Measurements from ENCODE around the gene CCL8. TPM values are rescaled to one million over a fixed set of nuclear protein-coding genes. Genes with fewer than 3 reads are reported as not detected.

The CCL8 gene
- polyA plus RNA-seq (2013, experiment 1 of 2), result not detected
- polyA plus RNA-seq (2013, experiment 2 of 2), result not detected

DNA sequence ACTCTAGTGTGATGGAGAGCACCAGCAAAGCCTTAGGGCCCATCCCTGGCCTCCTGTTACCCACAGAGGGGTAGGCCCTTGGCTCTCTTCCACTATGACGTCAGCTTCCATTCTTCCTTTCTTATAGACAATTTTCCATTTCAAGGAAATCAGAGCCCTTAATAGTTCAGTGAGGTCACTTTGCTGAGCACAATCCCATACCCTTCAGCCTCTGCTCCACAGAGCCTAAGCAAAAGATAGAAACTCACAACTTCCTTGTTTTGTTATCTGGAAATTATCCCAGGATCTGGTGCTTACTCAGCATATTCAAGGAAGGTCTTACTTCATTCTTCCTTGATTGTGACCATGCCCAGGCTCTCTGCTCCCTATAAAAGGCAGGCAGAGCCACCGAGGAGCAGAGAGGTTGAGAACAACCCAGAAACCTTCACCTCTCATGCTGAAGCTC, at the start of gene CCL8:
TSS of gene CCL8 (plus strand) at position 397 of the 445 bp plus-strand sequence. CDS start 67 bp downstream, outside the sequence.
- Histone ChIP-seq H2BK5ac (ENCODE audit: low read length) (no peak within 1 kb of the TSS), H3K4me3 (ENCODE audit: low read length in 2 of 2) (no peak within 1 kb of the TSS), H3K9ac (ENCODE audit: low read depth, low read length, poor library complexity) (no peak within 1 kb of the TSS), H2BK120ac (ENCODE audit: low read depth, low read length) (no peak within 1 kb of the TSS), H2AK5ac (ENCODE audit: low read depth, low read length) (no peak within 1 kb of the TSS), H3K27me3 (ENCODE audit: control insufficient read depth in 3 of 3, insufficient read depth in 3 of 3, low read depth in 1 of 3, low read length in 3 of 3) (no peaks in the 10 kb centered on the region), H3K79me1 (ENCODE audit: low read depth, low read length) (no peaks in the 10 kb centered on the region), H3K27ac (replicated peaks; ENCODE audit: low read length) (no peak within 1 kb of the TSS), H2BK12ac (ENCODE audit: low read length) (no peak within 1 kb of the TSS), H3K23ac (ENCODE audit: low read depth, low read length, poor library complexity) (no peak within 1 kb of the TSS), H4K8ac (ENCODE audit: low read depth, low read length) (no peak within 1 kb of the TSS), H3K4me2 (ENCODE audit: insufficient read depth, low read length, poor library complexity, severe bottlenecking) (no peak within 1 kb of the TSS), H3K4ac (ENCODE audit: low read length) (no peak within 1 kb of the TSS), H3K14ac (ENCODE audit: low read length) (no peak within 1 kb of the TSS), H3K4me1 (ENCODE audit: control insufficient read depth in 2 of 2, insufficient read depth in 1 of 2, low read depth in 1 of 2, low read length in 2 of 2) (peaks cover 0 to 2% of the 10 kb centered on the region in 2 donors), H2AFZ (ENCODE audit: low read length) (no peak within 1 kb of the TSS), H2BK15ac (ENCODE audit: low read length) (no peak within 1 kb of the TSS), H3K18ac (ENCODE audit: low read length) (no peak within 1 kb of the TSS), H3K36me3 (replicated peaks in 1 of 2; ENCODE audit: control insufficient read depth in 2 of 2, insufficient read depth in 2 of 2, low read length in 2 of 2) (no peaks in the 10 kb centered on the region), H4K91ac (ENCODE audit: low read depth, low read length, poor library complexity) (no peak within 1 kb of the TSS), H3K9me3 (replicated peaks in 1 of 2; ENCODE audit: control insufficient read depth in 2 of 2, insufficient read depth in 1 of 2, low read depth in 1 of 2, low read length in 2 of 2) (no peaks in the 10 kb centered on the region)
- WGBS, 2 donors (ENCODE audit: extremely low coverage in 2 of 2, insufficient read length in 2 of 2, insufficient replicate concordance in 1 of 2), result no CpG with 5 or more reads among the region's 2 CpGs
- no peak for DNase-seq (ENCODE audit: low spot score)

DNA sequence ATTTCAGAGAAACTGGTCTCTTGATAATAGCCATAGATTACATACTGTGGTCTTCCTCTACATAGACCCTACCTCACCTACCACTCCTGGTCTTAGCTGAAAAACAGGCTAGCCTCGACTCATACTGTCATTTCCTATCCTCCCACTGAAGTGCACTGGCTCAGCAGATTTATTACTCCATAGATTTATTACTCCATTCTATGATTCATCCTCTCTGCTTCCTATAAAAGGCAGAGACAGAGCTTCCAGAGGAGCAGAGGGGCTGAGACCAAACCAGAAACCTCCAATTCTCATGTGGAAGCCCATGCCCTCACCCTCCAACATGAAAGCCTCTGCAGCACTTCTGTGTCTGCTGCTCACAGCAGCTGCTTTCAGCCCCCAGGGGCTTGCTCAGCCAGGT, 49.3 kb upstream of the CCL8 start, which contains the start of gene CCL7:
TSS of gene CCL7 (plus strand) at position 253 of the 400 bp plus-strand sequence. CDS start at position 323, 70 bp downstream.
- Histone ChIP-seq H2BK5ac (ENCODE audit: low read length) (no peak within 1 kb of the TSS), H2BK120ac (ENCODE audit: low read depth, low read length) (no peak within 1 kb of the TSS)
- no CpG with 5 or more reads among the region's 1 CpG for WGBS, 2 donors (ENCODE audit: extremely low coverage in 2 of 2, insufficient read length in 2 of 2, insufficient replicate concordance in 1 of 2)

DNA sequence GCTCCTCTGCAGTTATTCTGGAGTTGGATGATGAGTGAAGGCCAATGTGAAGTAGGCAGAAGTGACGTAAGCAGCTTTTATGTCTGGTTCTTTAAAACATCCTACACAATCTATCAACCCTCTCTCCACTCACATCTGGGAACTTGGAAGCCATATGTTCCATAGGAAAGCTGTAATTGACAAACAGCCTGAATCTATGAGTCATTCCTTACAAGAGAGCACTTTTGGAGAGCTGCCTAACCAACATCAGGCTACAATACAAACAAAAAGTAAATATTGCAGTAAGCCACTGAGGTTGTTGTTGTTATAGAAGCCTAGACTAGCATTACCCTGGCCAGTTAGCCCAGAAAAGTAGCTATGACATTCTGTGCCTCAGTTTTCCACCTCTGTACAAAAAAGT, 43.4 kb upstream of the CCL8 start:
- H3K79me1 ChIP-seq (ENCODE audit: low read depth, low read length), result no peaks in the 10 kb centered on the region
- H3K4me3 ChIP-seq (ENCODE audit: low read length in 2 of 2), result no peak overlapping the region
- H3K18ac ChIP-seq (ENCODE audit: low read length), result no peak overlapping the region
- H2BK5ac ChIP-seq (ENCODE audit: low read length), result no peak overlapping the region
- no peak overlapping the region for H3K4ac ChIP-seq (ENCODE audit: low read length)
- WGBS, 2 donors (ENCODE audit: extremely low coverage in 2 of 2, insufficient read length in 2 of 2, insufficient replicate concordance in 1 of 2), result no CpG with 5 or more reads among the region's 1 CpG
- H3K27me3 ChIP-seq (ENCODE audit: control insufficient read depth in 3 of 3, insufficient read depth in 3 of 3, low read depth in 1 of 3, low read length in 3 of 3), result no peaks in the 10 kb centered on the region
- H4K8ac ChIP-seq (ENCODE audit: low read depth, low read length), result no peak overlapping the region
- no peaks in the 10 kb centered on the region for H3K36me3 ChIP-seq (replicated peaks in 1 of 2; ENCODE audit: control insufficient read depth in 2 of 2, insufficient read depth in 2 of 2, low read length in 2 of 2)
- no peak overlapping the region for H2AFZ ChIP-seq (ENCODE audit: low read length)
- no peak overlapping the region for H2BK120ac ChIP-seq (ENCODE audit: low read depth, low read length)
- H3K4me2 ChIP-seq (ENCODE audit: insufficient read depth, low read length, poor library complexity, severe bottlenecking), result no peak overlapping the region
- H3K4me1 ChIP-seq (ENCODE audit: control insufficient read depth in 2 of 2, insufficient read depth in 1 of 2, low read depth in 1 of 2, low read length in 2 of 2), result peaks cover 0 to 2% of the 10 kb centered on the region in 2 donors
- H2BK15ac ChIP-seq (ENCODE audit: low read length), result no peak overlapping the region
- no peak for DNase-seq (ENCODE audit: low spot score)
- no peak overlapping the region for H3K23ac ChIP-seq (ENCODE audit: low read depth, low read length, poor library complexity)
- H2BK12ac ChIP-seq (ENCODE audit: low read length), result no peak overlapping the region
- H3K14ac ChIP-seq (ENCODE audit: low read length), result no peak overlapping the region
- no peaks in the 10 kb centered on the region for H3K9me3 ChIP-seq (replicated peaks in 1 of 2; ENCODE audit: control insufficient read depth in 2 of 2, insufficient read depth in 1 of 2, low read depth in 1 of 2, low read length in 2 of 2)
- no peak overlapping the region for H4K91ac ChIP-seq (ENCODE audit: low read depth, low read length, poor library complexity)
- H3K9ac ChIP-seq (ENCODE audit: low read depth, low read length, poor library complexity), result no peak overlapping the region
- no peak overlapping the region for H3K27ac ChIP-seq (replicated peaks; ENCODE audit: low read length)
- H2AK5ac ChIP-seq (ENCODE audit: low read depth, low read length), result no peak overlapping the region

More for the DNA sequence above, 49.3 kb upstream of the CCL8 start, which contains the start of gene CCL7:
- Histone ChIP-seq H3K4me3 (ENCODE audit: low read length in 2 of 2) (no peak within 1 kb of the TSS), H3K23ac (ENCODE audit: low read depth, low read length, poor library complexity) (no peak within 1 kb of the TSS), H3K36me3 (replicated peaks in 1 of 2; ENCODE audit: control insufficient read depth in 2 of 2, insufficient read depth in 2 of 2, low read length in 2 of 2) (no peaks in the 10 kb centered on the region), H4K91ac (ENCODE audit: low read depth, low read length, poor library complexity) (no peak within 1 kb of the TSS), H3K4me1 (ENCODE audit: control insufficient read depth in 2 of 2, insufficient read depth in 1 of 2, low read depth in 1 of 2, low read length in 2 of 2) (no peaks in the 10 kb centered on the region), H3K4me2 (ENCODE audit: insufficient read depth, low read length, poor library complexity, severe bottlenecking) (no peak within 1 kb of the TSS), H3K9ac (ENCODE audit: low read depth, low read length, poor library complexity) (no peak within 1 kb of the TSS), H3K9me3 (replicated peaks in 1 of 2; ENCODE audit: control insufficient read depth in 2 of 2, insufficient read depth in 1 of 2, low read depth in 1 of 2, low read length in 2 of 2) (no peaks in the 10 kb centered on the region), H3K79me1 (ENCODE audit: low read depth, low read length) (no peaks in the 10 kb centered on the region), H3K14ac (ENCODE audit: low read length) (no peak within 1 kb of the TSS), H4K8ac (ENCODE audit: low read depth, low read length) (no peak within 1 kb of the TSS), H2BK12ac (ENCODE audit: low read length) (no peak within 1 kb of the TSS), H2AFZ (ENCODE audit: low read length) (no peak within 1 kb of the TSS), H3K27ac (replicated peaks; ENCODE audit: low read length) (no peak within 1 kb of the TSS), H3K27me3 (ENCODE audit: control insufficient read depth in 3 of 3, insufficient read depth in 3 of 3, low read depth in 1 of 3, low read length in 3 of 3) (no peaks in the 10 kb centered on the region), H3K4ac (ENCODE audit: low read length) (no peak within 1 kb of the TSS), H2AK5ac (ENCODE audit: low read depth, low read length) (no peak within 1 kb of the TSS), H2BK15ac (ENCODE audit: low read length) (no peak within 1 kb of the TSS), H3K18ac (ENCODE audit: low read length) (no peak within 1 kb of the TSS)
- no peak for DNase-seq (ENCODE audit: low spot score)

DNA sequence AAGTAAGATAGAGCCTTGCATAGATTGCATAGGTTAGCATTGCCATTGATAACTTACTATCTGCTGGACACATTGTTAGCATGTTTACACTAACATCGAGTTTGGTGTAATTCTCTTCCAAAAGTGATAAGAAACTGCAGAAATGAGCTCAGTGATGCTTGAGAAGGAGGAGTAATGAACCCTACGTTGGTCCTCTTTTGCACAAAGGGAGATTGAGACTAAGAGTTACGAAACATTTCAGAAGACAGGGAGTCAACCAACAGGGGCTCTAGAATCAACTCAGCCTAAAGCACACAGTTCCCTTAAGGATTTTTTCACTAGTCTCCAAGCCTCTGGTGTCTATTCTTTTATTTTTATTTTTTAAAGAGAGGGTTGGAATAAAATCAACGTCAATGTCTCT, 42.4 kb upstream of the CCL8 start:
- Histone ChIP-seq H2BK5ac (ENCODE audit: low read length) (no peak overlapping the region), H3K4me2 (ENCODE audit: insufficient read depth, low read length, poor library complexity, severe bottlenecking) (no peak overlapping the region), H3K14ac (ENCODE audit: low read length) (no peak overlapping the region), H2AFZ (ENCODE audit: low read length) (no peak overlapping the region), H3K23ac (ENCODE audit: low read depth, low read length, poor library complexity) (no peak overlapping the region), H2BK12ac (ENCODE audit: low read length) (no peak overlapping the region), H3K36me3 (replicated peaks in 1 of 2; ENCODE audit: control insufficient read depth in 2 of 2, insufficient read depth in 2 of 2, low read length in 2 of 2) (no peaks in the 10 kb centered on the region), H3K27ac (replicated peaks; ENCODE audit: low read length) (no peak overlapping the region), H3K27me3 (ENCODE audit: control insufficient read depth in 3 of 3, insufficient read depth in 3 of 3, low read depth in 1 of 3, low read length in 3 of 3) (no peaks in the 10 kb centered on the region), H3K4ac (ENCODE audit: low read length) (no peak overlapping the region), H3K4me1 (ENCODE audit: control insufficient read depth in 2 of 2, insufficient read depth in 1 of 2, low read depth in 1 of 2, low read length in 2 of 2) (peaks cover 0 to 2% of the 10 kb centered on the region in 2 donors), H3K79me1 (ENCODE audit: low read depth, low read length) (no peaks in the 10 kb centered on the region), H3K4me3 (ENCODE audit: low read length in 2 of 2) (no peak overlapping the region), H3K9ac (ENCODE audit: low read depth, low read length, poor library complexity) (no peak overlapping the region), H4K91ac (ENCODE audit: low read depth, low read length, poor library complexity) (no peak overlapping the region), H3K9me3 (replicated peaks in 1 of 2; ENCODE audit: control insufficient read depth in 2 of 2, insufficient read depth in 1 of 2, low read depth in 1 of 2, low read length in 2 of 2) (no peaks in the 10 kb centered on the region), H2BK120ac (ENCODE audit: low read depth, low read length) (no peak overlapping the region), H3K18ac (ENCODE audit: low read length) (no peak overlapping the region), H2BK15ac (ENCODE audit: low read length) (no peak overlapping the region), H2AK5ac (ENCODE audit: low read depth, low read length) (no peak overlapping the region), H4K8ac (ENCODE audit: low read depth, low read length) (no peak overlapping the region)
- no CpG with 5 or more reads among the region's 4 CpGs for WGBS, 2 donors (ENCODE audit: extremely low coverage in 2 of 2, insufficient read length in 2 of 2, insufficient replicate concordance in 1 of 2)
- DNase-seq (ENCODE audit: low spot score), result no peak
